GM15510 (cell line): Measurements from ENCODE around the gene ASIC4.

Experiments
- POLR2A ChIP-seq: IDR thresholded peaks from 3 replicates; pipeline ENCODE4 v1.6.1; 2011; ENCODE audit warnings: borderline replicate concordance; ENCODE audit not compliant: insufficient read length; ENCODE audit errors: extremely low read depth

The ASIC4 gene

GRCh38 chr2:219526320-219527075 lies 12.2 kb downstream of the ASIC4 start:
- no peak for TF ChIP-seq POLR2A

GRCh38 chr2:219527076-219527394 lies 12.8 kb downstream of the ASIC4 start:
- TF ChIP-seq POLR2A = no peak

- TF ChIP-seq POLR2A = no peak
Measured at GRCh38 chr2:219527472-219527871, 13.2 kb downstream of the ASIC4 start.

GRCh38 chr2:219530048-219530963 lies 16.0 kb downstream of the ASIC4 start:
- TF ChIP-seq POLR2A = no peak

- no peak for TF ChIP-seq POLR2A
Measured at GRCh38 chr2:219531639-219532377, 17.5 kb downstream of the ASIC4 start.

- no peak for TF ChIP-seq POLR2A
Measured at GRCh38 chr2:219532378-219532649, 18.0 kb downstream of the ASIC4 start.

GRCh38 chr2:219533930-219534661 lies 19.8 kb downstream of the ASIC4 start:
- no peak for TF ChIP-seq POLR2A

GRCh38 chr2:219536425-219536824 lies 22.1 kb downstream of the ASIC4 start:
- TF ChIP-seq POLR2A = no peak

GRCh38 chr2:219536967-219537366 lies 22.7 kb downstream of the ASIC4 start:
- no peak for TF ChIP-seq POLR2A

GRCh38 chr2:219537657-219538488 lies 23.6 kb downstream of the ASIC4 start:
- TF ChIP-seq POLR2A = no peak

GRCh38 chr2:219538504-219538951 lies 24.2 kb downstream of the ASIC4 start:
- no peak for TF ChIP-seq POLR2A

- TF ChIP-seq POLR2A = no peak
Measured at GRCh38 chr2:219538956-219539788, 24.9 kb downstream of the ASIC4 start.
